HTERT RPE-1 (cell line): ENCODE measurements around the gene ZNF646.

Experiments
- in situ Hi-C: fragments of 300-500 bp; cut with MboI; formaldehyde crosslinking; loops from 4 replicates; pipeline ENCODE4 v1.14.3; 2020; ENCODE audit warnings: low sequenced_read_pairs

The ZNF646 gene

GRCh38 chr16:31130336-31130891 is 56.2 kb downstream of the ZNF646 start:
- in situ Hi-C loops = no loop called here

GRCh38 chr16:31130899-31131298 is 56.7 kb downstream of the ZNF646 start:
- in situ Hi-C loops = no loop called here

- in situ Hi-C loops = no loop called here
Observed at GRCh38 chr16:31131416-31131815, 57.2 kb downstream of the ZNF646 start.

- in situ Hi-C loops = no loop called here
Observed at GRCh38 chr16:31131841-31132271, 57.6 kb downstream of the ZNF646 start.

GRCh38 chr16:31132303-31132979 is 58.2 kb downstream of the ZNF646 start:
- in situ Hi-C loops = no loop called here

GRCh38 chr16:31133046-31133501 is 58.9 kb downstream of the ZNF646 start:
- in situ Hi-C loops = no loop called here
